OCI-LY3 (cell line): ENCODE data around the gene SAMD10.

Source experiments
- H2AFZ ChIP-seq: fragments of 200-600, 300-600 bp; shearing (Covaris generic); 2 replicates; pipeline ENCODE4 v1.6.0; 2014; ENCODE audit warnings: antibody characterized with exemption, low read depth, low read length
- H3K27ac ChIP-seq: fragments of 200-600, 300-600 bp; sonication (generic); 2 replicates; pipeline ENCODE4 v1.5.1; 2014; ENCODE audit warnings: mild to moderate bottlenecking, low read length, moderate library complexity, mixed read lengths
- H3K27me3 ChIP-seq: fragments of 200-600, 300-600 bp; sonication (generic); 2 replicates; pipeline ENCODE4 v1.6.1; 2014; ENCODE audit warnings: low read depth, low read length, mixed read lengths
- H3K36me3 ChIP-seq: fragments of 200-600, 300-600 bp; sonication (generic); replicated peaks from 2 replicates; pipeline ENCODE3; 2014; ENCODE audit warnings: low read depth, low read length, mixed read lengths
- H3K4me1 ChIP-seq: fragments of 300-600, 200-600 bp; sonication (generic); 2 replicates; pipeline ENCODE4 v1.6.1; 2014; ENCODE audit warnings: low read length, mixed read lengths
- H3K4me2 ChIP-seq: fragments of 200-600, 300-600 bp; sonication (generic); 2 replicates; pipeline ENCODE4 v1.6.1; 2014; ENCODE audit warnings: low read length, mixed read lengths
- H3K4me3 ChIP-seq: fragments of 300-600, 200-600 bp; sonication (generic); 2 replicates; pipeline ENCODE4 v1.5.1; 2014; ENCODE audit warnings: antibody characterized with exemption, mild to moderate bottlenecking, low read length, moderate library complexity
- H3K79me2 ChIP-seq: fragments of 300-600, 200-600 bp; shearing (Covaris generic); 2 replicates; pipeline ENCODE4 v1.6.1; 2014; ENCODE audit warnings: mild to moderate bottlenecking, low read length, mixed read lengths
- H3K9ac ChIP-seq: fragments of 300-600, 200-600 bp; shearing (Covaris generic); 2 replicates; pipeline ENCODE4 v1.6.0; 2014; ENCODE audit warnings: mild to moderate bottlenecking, low read length, moderate library complexity
- H3K9me3 ChIP-seq: fragments of 200-600, 300-600 bp; shearing (Covaris generic); 2 replicates; pipeline ENCODE4 v1.6.1; 2014; ENCODE audit warnings: low read length, mixed read lengths; ENCODE audit not compliant: insufficient read depth
- H4K20me1 ChIP-seq: fragments of 200-600, 300-600 bp; sonication (generic); 2 replicates; pipeline ENCODE4 v1.6.1; 2016; ENCODE audit warnings: low read length, mixed read lengths; ENCODE audit not compliant: insufficient read depth
- EZH2phosphoT487 ChIP-seq: fragments of 200-600 bp; shearing (Covaris generic); IDR thresholded peaks from 2 replicates; pipeline ENCODE4 v1.6.1; 2018; ENCODE audit warnings: antibody characterized with exemption, mixed run types, low read depth
- TF ChIP-seq, protein P1 (sequence below): fragments of 200-600, 300-600 bp; sonication (generic); IDR thresholded peaks from 2 replicates; pipeline ENCODE4 v1.5.1; 2014; ENCODE audit warnings: antibody characterized with exemption, low read length, low read depth

The SAMD10 gene

DNA sequence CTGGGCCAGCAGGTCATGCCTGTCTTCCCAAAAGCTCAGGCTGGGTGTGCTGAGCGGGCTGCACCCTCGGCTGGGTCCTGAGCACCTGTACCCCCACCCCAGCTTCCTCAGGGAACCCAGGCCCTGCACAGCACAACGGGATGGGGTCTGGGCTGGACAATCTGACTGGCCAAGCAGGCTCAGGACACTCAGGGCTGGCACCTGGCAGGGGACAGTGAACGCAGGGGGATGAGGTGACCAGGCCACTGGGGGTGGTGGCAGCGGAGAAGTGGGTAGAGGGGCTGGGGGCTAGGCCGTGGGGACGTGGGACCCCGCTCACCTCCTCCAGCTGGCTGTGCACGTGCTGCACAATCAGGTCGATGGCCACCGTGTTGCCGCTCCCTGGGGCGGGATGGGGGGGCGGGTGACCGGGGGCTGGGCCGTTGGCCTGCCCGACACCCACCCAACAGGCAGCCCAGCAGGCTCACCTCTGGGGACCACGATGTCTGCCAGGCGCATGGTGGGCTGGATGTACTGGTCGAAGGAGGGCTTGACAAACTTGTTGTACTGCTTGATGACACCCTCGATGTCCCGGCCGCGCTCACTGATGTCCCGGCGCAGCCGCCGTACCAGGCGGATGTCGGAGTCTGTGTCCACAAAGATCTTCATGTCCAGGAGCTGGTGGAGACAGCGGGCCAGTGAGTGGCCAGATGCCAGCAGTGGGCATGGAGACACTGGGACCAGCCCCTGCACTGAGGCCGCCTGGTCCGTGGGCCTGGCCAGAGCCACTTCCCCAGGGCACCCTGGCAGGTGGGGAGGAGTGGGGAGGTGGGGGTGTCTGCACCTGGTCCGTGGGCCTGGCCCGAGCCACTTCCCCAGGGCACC lies 35.1 kb downstream of the SAMD10 start:
- TF ChIP-seq, protein P1, sequence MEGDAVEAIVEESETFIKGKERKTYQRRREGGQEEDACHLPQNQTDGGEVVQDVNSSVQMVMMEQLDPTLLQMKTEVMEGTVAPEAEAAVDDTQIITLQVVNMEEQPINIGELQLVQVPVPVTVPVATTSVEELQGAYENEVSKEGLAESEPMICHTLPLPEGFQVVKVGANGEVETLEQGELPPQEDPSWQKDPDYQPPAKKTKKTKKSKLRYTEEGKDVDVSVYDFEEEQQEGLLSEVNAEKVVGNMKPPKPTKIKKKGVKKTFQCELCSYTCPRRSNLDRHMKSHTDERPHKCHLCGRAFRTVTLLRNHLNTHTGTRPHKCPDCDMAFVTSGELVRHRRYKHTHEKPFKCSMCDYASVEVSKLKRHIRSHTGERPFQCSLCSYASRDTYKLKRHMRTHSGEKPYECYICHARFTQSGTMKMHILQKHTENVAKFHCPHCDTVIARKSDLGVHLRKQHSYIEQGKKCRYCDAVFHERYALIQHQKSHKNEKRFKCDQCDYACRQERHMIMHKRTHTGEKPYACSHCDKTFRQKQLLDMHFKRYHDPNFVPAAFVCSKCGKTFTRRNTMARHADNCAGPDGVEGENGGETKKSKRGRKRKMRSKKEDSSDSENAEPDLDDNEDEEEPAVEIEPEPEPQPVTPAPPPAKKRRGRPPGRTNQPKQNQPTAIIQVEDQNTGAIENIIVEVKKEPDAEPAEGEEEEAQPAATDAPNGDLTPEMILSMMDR, result no peak
- no peak for TF ChIP-seq EZH2phosphoT487
- peaks cover 63% of the 10 kb centered on the region for H4K20me1 ChIP-seq
- no peak overlapping the region for H3K4me2 ChIP-seq
- H3K36me3 ChIP-seq, result peaks cover 19% of the 10 kb centered on the region
- H3K79me2 ChIP-seq, result peaks cover 19% of the 10 kb centered on the region
- H3K4me3 ChIP-seq, result no peak overlapping the region
- H3K9me3 ChIP-seq, result no peaks in the 10 kb centered on the region
- H3K4me1 ChIP-seq, result peaks cover 23% of the 10 kb centered on the region
- H2AFZ ChIP-seq, result no peak overlapping the region
- no peak overlapping the region for H3K27ac ChIP-seq
- no peaks in the 10 kb centered on the region for H3K27me3 ChIP-seq
- no peak overlapping the region for H3K9ac ChIP-seq

DNA sequence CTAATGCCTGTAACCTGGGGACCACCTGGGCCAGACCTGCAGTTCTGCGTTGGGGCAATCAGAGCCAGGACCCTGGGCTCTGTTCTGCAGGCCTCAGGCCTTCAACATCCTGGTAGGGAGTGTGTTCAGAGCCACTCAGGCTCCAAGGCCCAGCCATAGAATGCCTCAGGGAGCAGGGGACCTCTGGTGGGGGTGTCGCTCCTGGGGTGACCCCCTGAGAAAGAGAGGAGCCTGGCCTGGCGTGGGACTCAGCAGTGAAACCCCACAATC lies 35.7 kb downstream of the SAMD10 start:
- H3K9ac ChIP-seq, result no peak overlapping the region
- peaks cover 58% of the 10 kb centered on the region for H4K20me1 ChIP-seq

DNA sequence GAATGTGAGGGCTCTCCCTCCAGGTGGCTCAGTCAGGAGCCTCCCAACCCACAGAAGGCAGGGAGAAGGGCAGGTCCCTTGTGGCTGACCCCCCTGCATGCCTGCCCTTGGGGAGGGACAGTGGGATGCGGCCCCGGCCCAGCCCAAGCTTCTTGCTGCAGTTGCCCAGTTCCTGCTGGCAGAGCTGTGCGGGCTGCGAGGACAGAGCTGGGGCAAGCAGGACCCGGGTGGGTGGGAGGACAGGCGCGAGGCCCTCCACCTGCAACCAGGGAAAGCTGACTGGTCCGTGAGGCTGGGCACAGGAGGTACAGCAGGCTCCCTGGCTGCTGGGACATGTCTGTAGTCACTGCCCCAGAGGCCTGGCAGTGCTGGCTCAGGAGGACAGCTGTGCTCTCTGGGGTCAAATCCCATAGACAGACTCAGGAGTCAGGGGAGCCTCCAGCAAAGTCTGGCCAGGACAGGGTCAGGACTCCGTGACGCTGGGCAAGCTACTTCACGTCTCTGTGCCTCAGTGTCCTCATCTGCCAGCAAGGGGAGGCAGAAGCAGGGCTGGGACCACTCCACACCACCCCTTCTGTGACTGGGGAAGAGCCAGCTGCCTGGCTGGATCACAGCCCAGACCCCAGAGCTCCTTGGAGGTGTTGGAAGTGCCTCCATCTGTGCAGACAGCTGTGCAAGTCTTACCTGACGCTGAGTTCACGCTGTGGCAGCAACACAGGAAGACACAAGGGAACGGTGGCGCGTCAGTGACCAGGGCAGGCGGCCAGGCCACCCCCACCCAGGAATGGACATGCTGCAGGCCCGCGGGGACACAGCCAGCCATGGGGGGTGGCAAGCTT lies 36.3 kb downstream of the SAMD10 start:
- Histone ChIP-seq H4K20me1 (peaks cover 52% of the 10 kb centered on the region), H3K79me2 (peaks cover 17% of the 10 kb centered on the region), H3K9me3 (no peaks in the 10 kb centered on the region), H3K9ac (no peak overlapping the region), H3K36me3 (peaks cover 24% of the 10 kb centered on the region), H2AFZ (no peak overlapping the region), H3K4me1 (peaks cover 12% of the 10 kb centered on the region), H3K27ac (no peak overlapping the region), H3K4me3 (no peak overlapping the region), H3K4me2 (no peak overlapping the region), H3K27me3 (no peaks in the 10 kb centered on the region)
- TF ChIP-seq, protein P1, result no peak
- no peak for TF ChIP-seq EZH2phosphoT487

More for the DNA sequence above, 35.7 kb downstream of the SAMD10 start:
- Histone ChIP-seq H3K4me3 (no peak overlapping the region), H3K36me3 (peaks cover 22% of the 10 kb centered on the region), H3K27me3 (no peaks in the 10 kb centered on the region), H2AFZ (no peak overlapping the region), H3K4me1 (peaks cover 18% of the 10 kb centered on the region), H3K79me2 (peaks cover 19% of the 10 kb centered on the region), H3K4me2 (no peak overlapping the region), H3K27ac (no peak overlapping the region), H3K9me3 (no peaks in the 10 kb centered on the region)
- TF ChIP-seq EZH2phosphoT487, result no peak
- TF ChIP-seq, protein P1, result no peak
